Measurements from ENCODE around the gene MCMBP. TPM values are rescaled to one million over a fixed set of nuclear protein-coding genes. Genes with fewer than 3 reads are reported as not detected.

Gene MCMBP
- total RNA-seq, 1 experiment from 2014 or later = 36.1 TPM

- Histone ChIP-seq H3K27me3 (ENCODE audit: low read length) (no peaks in the 10 kb centered on the region), H3K79me2 (ENCODE audit: low read length) (no peaks in the 10 kb centered on the region), H3K4me1 (ENCODE audit: insufficient read depth, low read length) (no peaks in the 10 kb centered on the region), H3K27ac (ENCODE audit: low read length) (no peak overlapping the region), H3K4me3 (ENCODE audit: low read length) (no peak overlapping the region), H2AFZ (ENCODE audit: low read length) (no peak overlapping the region), H3K9me3 (ENCODE audit: low read length) (no peaks in the 10 kb centered on the region), H3K9me2 (replicated peaks; ENCODE audit: low read length) (no peaks in the 10 kb centered on the region), H3K4me2 (ENCODE audit: low read length) (no peak overlapping the region), H3F3A (ENCODE audit: low read length, unreplicated experiment) (no peaks in the 10 kb centered on the region), H4K20me1 (ENCODE audit: low read length) (no peaks in the 10 kb centered on the region), H3K36me3 (ENCODE audit: low read depth, low read length) (peaks cover 46% of the 10 kb centered on the region), H3K9ac (ENCODE audit: low read length) (no peak overlapping the region)
- ATAC-seq (no peak), DNase-seq (no peak)
- no TSS peak for BruUV-seq (replicated peaks)
- intact Hi-C loops (cut with micrococcal nuclease) = no loop called here
- TF ChIP-seq EZH2 (IDR thresholded peaks at IDR 0.05; ENCODE audit: low read length, unreplicated experiment) (no peak), EZH2phosphoT487 (IDR thresholded peaks at IDR 0.05; ENCODE audit: borderline replicate concordance, low read length) (no peak)
- TF ChIP-seq, protein P1, sequence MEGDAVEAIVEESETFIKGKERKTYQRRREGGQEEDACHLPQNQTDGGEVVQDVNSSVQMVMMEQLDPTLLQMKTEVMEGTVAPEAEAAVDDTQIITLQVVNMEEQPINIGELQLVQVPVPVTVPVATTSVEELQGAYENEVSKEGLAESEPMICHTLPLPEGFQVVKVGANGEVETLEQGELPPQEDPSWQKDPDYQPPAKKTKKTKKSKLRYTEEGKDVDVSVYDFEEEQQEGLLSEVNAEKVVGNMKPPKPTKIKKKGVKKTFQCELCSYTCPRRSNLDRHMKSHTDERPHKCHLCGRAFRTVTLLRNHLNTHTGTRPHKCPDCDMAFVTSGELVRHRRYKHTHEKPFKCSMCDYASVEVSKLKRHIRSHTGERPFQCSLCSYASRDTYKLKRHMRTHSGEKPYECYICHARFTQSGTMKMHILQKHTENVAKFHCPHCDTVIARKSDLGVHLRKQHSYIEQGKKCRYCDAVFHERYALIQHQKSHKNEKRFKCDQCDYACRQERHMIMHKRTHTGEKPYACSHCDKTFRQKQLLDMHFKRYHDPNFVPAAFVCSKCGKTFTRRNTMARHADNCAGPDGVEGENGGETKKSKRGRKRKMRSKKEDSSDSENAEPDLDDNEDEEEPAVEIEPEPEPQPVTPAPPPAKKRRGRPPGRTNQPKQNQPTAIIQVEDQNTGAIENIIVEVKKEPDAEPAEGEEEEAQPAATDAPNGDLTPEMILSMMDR (conservative IDR thresholded peaks at IDR 0.05; ENCODE audit: low read depth, low read length) = no peak
- CTCF ChIA-PET = no interaction called here
- POLR2A ChIA-PET (ENCODE audit: unreplicated experiment) = no interaction called here
Observed at GRCh38 chr10:119849944-119850343, 22.7 kb downstream of the MCMBP start.

- no peaks in the 10 kb centered on the region for H3K27me3 ChIP-seq (ENCODE audit: low read length)
- no peaks in the 10 kb centered on the region for H3K4me1 ChIP-seq (ENCODE audit: insufficient read depth, low read length)
- TF ChIP-seq EZH2phosphoT487 (IDR thresholded peaks at IDR 0.05; ENCODE audit: borderline replicate concordance, low read length) = no peak
- TF ChIP-seq, protein P1 (conservative IDR thresholded peaks at IDR 0.05; ENCODE audit: low read depth, low read length) = no peak
- no peak for TF ChIP-seq EZH2 (IDR thresholded peaks at IDR 0.05; ENCODE audit: low read length, unreplicated experiment)
- peaks cover 45% of the 10 kb centered on the region for H3K36me3 ChIP-seq (ENCODE audit: low read depth, low read length)
- no peak overlapping the region for H3K4me3 ChIP-seq (ENCODE audit: low read length)
- H3K9me3 ChIP-seq (ENCODE audit: low read length) = no peaks in the 10 kb centered on the region
- H2AFZ ChIP-seq (ENCODE audit: low read length) = no peak overlapping the region
- H3F3A ChIP-seq (ENCODE audit: low read length, unreplicated experiment) = no peaks in the 10 kb centered on the region
- DNase-seq (no peak), ATAC-seq (no peak)
- no TSS peak for BruUV-seq (replicated peaks)
- no peaks in the 10 kb centered on the region for H4K20me1 ChIP-seq (ENCODE audit: low read length)
- POLR2A ChIA-PET (ENCODE audit: unreplicated experiment) = no interaction called here
- no peak overlapping the region for H3K27ac ChIP-seq (ENCODE audit: low read length)
- no peak overlapping the region for H3K9ac ChIP-seq (ENCODE audit: low read length)
- H3K9me2 ChIP-seq (replicated peaks; ENCODE audit: low read length) = no peaks in the 10 kb centered on the region
- intact Hi-C loops (cut with micrococcal nuclease) = no loop called here
- CTCF ChIA-PET = no interaction called here
- H3K79me2 ChIP-seq (ENCODE audit: low read length) = no peaks in the 10 kb centered on the region
- H3K4me2 ChIP-seq (ENCODE audit: low read length) = no peak overlapping the region
Observed at GRCh38 chr10:119849031-119849789, 23.4 kb downstream of the MCMBP start.

DNA sequence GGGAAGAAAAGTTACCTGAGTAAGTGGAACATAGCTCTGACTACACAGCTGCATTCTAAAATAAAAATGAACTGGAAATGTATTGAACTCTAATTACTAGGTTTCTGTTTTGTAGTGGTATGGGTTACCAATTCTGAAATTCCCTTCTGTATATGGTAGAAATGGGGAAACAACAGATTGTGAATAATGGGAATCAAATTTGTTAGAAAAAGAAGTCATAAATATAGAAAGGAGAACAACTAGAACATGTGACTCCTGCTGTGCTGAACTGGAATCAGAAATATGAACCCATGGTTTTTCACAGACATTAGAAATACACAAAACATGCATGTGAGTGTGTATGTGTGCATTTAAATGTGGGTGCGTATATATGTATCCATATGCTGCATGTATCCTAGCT, 27.0 kb downstream of the MCMBP start:
- no peak overlapping the region for H3K27ac ChIP-seq (ENCODE audit: low read length)
- H3K27me3 ChIP-seq (ENCODE audit: low read length) = no peaks in the 10 kb centered on the region
- no peak overlapping the region for H3K9ac ChIP-seq (ENCODE audit: low read length)
- H3K4me2 ChIP-seq (ENCODE audit: low read length) = no peak overlapping the region
- H4K20me1 ChIP-seq (ENCODE audit: low read length) = no peaks in the 10 kb centered on the region
- POLR2A ChIA-PET (ENCODE audit: unreplicated experiment) = no interaction called here
- no peaks in the 10 kb centered on the region for H3K9me3 ChIP-seq (ENCODE audit: low read length)
- H3K9me2 ChIP-seq (replicated peaks; ENCODE audit: low read length) = no peaks in the 10 kb centered on the region
- intact Hi-C loops (cut with micrococcal nuclease) = no loop called here
- CTCF ChIA-PET = no interaction called here
- TF ChIP-seq, protein P1 (conservative IDR thresholded peaks at IDR 0.05; ENCODE audit: low read depth, low read length) = no peak
- no peak for TF ChIP-seq EZH2phosphoT487 (IDR thresholded peaks at IDR 0.05; ENCODE audit: borderline replicate concordance, low read length)
- no peak for TF ChIP-seq EZH2 (IDR thresholded peaks at IDR 0.05; ENCODE audit: low read length, unreplicated experiment)
- ATAC-seq = no peak
- H3K36me3 ChIP-seq (ENCODE audit: low read depth, low read length) = peaks cover 49% of the 10 kb centered on the region
- H3F3A ChIP-seq (ENCODE audit: low read length, unreplicated experiment) = no peaks in the 10 kb centered on the region
- H2AFZ ChIP-seq (ENCODE audit: low read length) = no peak overlapping the region
- no peak for DNase-seq
- H3K79me2 ChIP-seq (ENCODE audit: low read length) = no peaks in the 10 kb centered on the region
- no peak overlapping the region for H3K4me3 ChIP-seq (ENCODE audit: low read length)
- H3K4me1 ChIP-seq (ENCODE audit: insufficient read depth, low read length) = no peaks in the 10 kb centered on the region
- BruUV-seq (replicated peaks) = no TSS peak

Measured in PC-3 (cell line).